ENCODE measurements around the gene DCDC2B. TPM values are rescaled to one million over a fixed set of nuclear protein-coding genes. Genes with fewer than 3 reads are reported as not detected.

The DCDC2B gene
- polyA plus RNA-seq, 1 donor: 0.54 TPM

GRCh38 chr1:32223683-32224082, 14.8 kb downstream of the DCDC2B start:
- no CpG with 5 or more reads among the region's 3 CpGs for WGBS (ENCODE audit: insufficient coverage, low lambda C conversion rate)
- Histone ChIP-seq H3K27me3 (ENCODE audit: control insufficient read depth, insufficient read depth, low read length) (no peaks in the 10 kb centered on the region), H3K27ac (ENCODE audit: low read length) (no peak overlapping the region), H3K36me3 (ENCODE audit: control insufficient read depth, insufficient read depth, low read length) (peaks cover 46% of the 10 kb centered on the region), H3K9me3 (ENCODE audit: control insufficient read depth, low read depth, low read length) (no peaks in the 10 kb centered on the region), H3K4me1 (ENCODE audit: control insufficient read depth, insufficient read depth, low read length) (peaks cover 17% of the 10 kb centered on the region), H3K4me3 (ENCODE audit: low read length) (no peak overlapping the region)
- no peak for DNase-seq

- Histone ChIP-seq H3K27me3 (ENCODE audit: control insufficient read depth, insufficient read depth, low read length) (no peaks in the 10 kb centered on the region), H3K36me3 (ENCODE audit: control insufficient read depth, insufficient read depth, low read length) (peaks cover 47% of the 10 kb centered on the region), H3K9me3 (ENCODE audit: control insufficient read depth, low read depth, low read length) (no peaks in the 10 kb centered on the region), H3K4me1 (ENCODE audit: control insufficient read depth, insufficient read depth, low read length) (peaks cover 17% of the 10 kb centered on the region), H3K4me3 (ENCODE audit: low read length) (no peak overlapping the region), H3K27ac (ENCODE audit: low read length) (no peak overlapping the region)
- no peak for DNase-seq
- no CpG with 5 or more reads among the region's 4 CpGs for WGBS (ENCODE audit: insufficient coverage, low lambda C conversion rate)
These were observed 15.4 kb downstream of the DCDC2B start for GRCh38 chr1:32224285-32224684.

GRCh38 chr1:32228771-32229170, 19.9 kb downstream of the DCDC2B start:
- DNase-seq: no peak
- Histone ChIP-seq H3K27ac (ENCODE audit: low read length) (no peak overlapping the region), H3K9me3 (ENCODE audit: control insufficient read depth, low read depth, low read length) (no peaks in the 10 kb centered on the region), H3K4me1 (ENCODE audit: control insufficient read depth, insufficient read depth, low read length) (peaks cover under 1% of the 10 kb centered on the region), H3K36me3 (ENCODE audit: control insufficient read depth, insufficient read depth, low read length) (peaks cover 61% of the 10 kb centered on the region), H3K4me3 (ENCODE audit: low read length) (no peak overlapping the region), H3K27me3 (ENCODE audit: control insufficient read depth, insufficient read depth, low read length) (no peaks in the 10 kb centered on the region)
- WGBS (ENCODE audit: insufficient coverage, low lambda C conversion rate): no CpG with 5 or more reads among the region's 3 CpGs

- Histone ChIP-seq H3K36me3 (ENCODE audit: control insufficient read depth, insufficient read depth, low read length) (peaks cover 40% of the 10 kb centered on the region), H3K9me3 (ENCODE audit: control insufficient read depth, low read depth, low read length) (no peaks in the 10 kb centered on the region), H3K27ac (ENCODE audit: low read length) (no peak overlapping the region), H3K4me1 (ENCODE audit: control insufficient read depth, insufficient read depth, low read length) (no peaks in the 10 kb centered on the region), H3K4me3 (ENCODE audit: low read length) (no peak overlapping the region), H3K27me3 (ENCODE audit: control insufficient read depth, insufficient read depth, low read length) (no peaks in the 10 kb centered on the region)
- no peak for DNase-seq
- no CpG with 5 or more reads among the region's 5 CpGs for WGBS (ENCODE audit: insufficient coverage, low lambda C conversion rate)
These were observed 23.0 kb downstream of the DCDC2B start for GRCh38 chr1:32231843-32232432.

GRCh38 chr1:32232558-32233304, 23.8 kb downstream of the DCDC2B start:
- WGBS (ENCODE audit: insufficient coverage, low lambda C conversion rate): 80% methylated on average over 2 of the region's 8 CpGs
- no peak for DNase-seq
- H3K27ac ChIP-seq (ENCODE audit: low read length): no peak overlapping the region
- H3K4me3 ChIP-seq (ENCODE audit: low read length): no peak overlapping the region
- no peaks in the 10 kb centered on the region for H3K4me1 ChIP-seq (ENCODE audit: control insufficient read depth, insufficient read depth, low read length)
- no peaks in the 10 kb centered on the region for H3K27me3 ChIP-seq (ENCODE audit: control insufficient read depth, insufficient read depth, low read length)
- no peaks in the 10 kb centered on the region for H3K9me3 ChIP-seq (ENCODE audit: control insufficient read depth, low read depth, low read length)
- peaks cover 33% of the 10 kb centered on the region for H3K36me3 ChIP-seq (ENCODE audit: control insufficient read depth, insufficient read depth, low read length)

DNA sequence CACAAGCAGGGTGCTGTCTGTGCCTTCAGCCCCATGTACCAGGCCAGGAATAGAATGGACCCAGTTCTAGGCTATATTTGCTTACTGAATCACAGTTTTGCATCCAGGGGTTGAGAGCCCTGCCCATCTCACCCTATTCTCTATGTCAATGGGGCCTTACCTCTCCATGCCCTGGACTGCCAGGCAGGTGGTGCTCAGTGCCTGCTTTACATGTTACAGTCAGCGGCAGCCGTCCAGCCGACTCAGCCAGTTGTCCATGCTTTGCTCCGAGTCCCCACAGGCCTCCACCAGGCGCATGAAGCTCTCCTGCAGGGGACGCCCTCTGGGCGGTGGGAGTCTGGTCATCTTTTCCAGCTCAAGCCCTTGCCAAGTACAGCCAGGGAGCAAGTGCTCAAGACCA, 25.9 kb downstream of the DCDC2B start:
- no peak overlapping the region for H3K27ac ChIP-seq (ENCODE audit: low read length)
- no peak for DNase-seq
- no peaks in the 10 kb centered on the region for H3K27me3 ChIP-seq (ENCODE audit: control insufficient read depth, insufficient read depth, low read length)
- peaks cover 19% of the 10 kb centered on the region for H3K36me3 ChIP-seq (ENCODE audit: control insufficient read depth, insufficient read depth, low read length)
- no peaks in the 10 kb centered on the region for H3K9me3 ChIP-seq (ENCODE audit: control insufficient read depth, low read depth, low read length)
- no peaks in the 10 kb centered on the region for H3K4me1 ChIP-seq (ENCODE audit: control insufficient read depth, insufficient read depth, low read length)
- no peak overlapping the region for H3K4me3 ChIP-seq (ENCODE audit: low read length)
- no CpG with 5 or more reads among the region's 7 CpGs for WGBS (ENCODE audit: insufficient coverage, low lambda C conversion rate)

- H3K36me3 ChIP-seq (ENCODE audit: control insufficient read depth, insufficient read depth, low read length): no peaks in the 10 kb centered on the region
- peaks cover 13% of the 10 kb centered on the region for H3K4me1 ChIP-seq (ENCODE audit: control insufficient read depth, insufficient read depth, low read length)
- H3K9me3 ChIP-seq (ENCODE audit: control insufficient read depth, low read depth, low read length): no peaks in the 10 kb centered on the region
- no peak overlapping the region for H3K27ac ChIP-seq (ENCODE audit: low read length)
- no peak for DNase-seq
- WGBS (ENCODE audit: insufficient coverage, low lambda C conversion rate): no CpG with 5 or more reads among the region's 4 CpGs
- H3K27me3 ChIP-seq (ENCODE audit: control insufficient read depth, insufficient read depth, low read length): no peaks in the 10 kb centered on the region
- no peak overlapping the region for H3K4me3 ChIP-seq (ENCODE audit: low read length)
These were observed 30.4 kb downstream of the DCDC2B start for GRCh38 chr1:32239337-32239736.

DNA sequence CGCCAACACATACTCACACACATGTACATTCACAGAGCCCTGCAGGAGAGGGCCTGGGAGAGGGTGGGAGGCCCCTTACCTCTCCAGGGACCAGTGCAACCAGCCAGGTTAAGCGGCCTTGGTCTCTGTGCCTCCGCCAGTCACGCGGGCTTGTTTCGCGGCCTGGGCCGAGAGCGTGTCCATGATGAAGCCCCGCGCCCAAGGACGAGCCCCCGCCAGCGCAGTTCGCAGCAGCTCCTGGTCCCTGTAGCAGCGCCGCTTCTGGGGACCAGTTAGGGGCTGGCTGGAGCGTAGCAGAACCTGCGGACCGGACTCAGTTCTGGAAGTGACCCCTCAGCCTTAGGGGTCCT, 30.9 kb downstream of the DCDC2B start:
- WGBS (ENCODE audit: insufficient coverage, low lambda C conversion rate): no CpG with 5 or more reads among the region's 20 CpGs
- no peaks in the 10 kb centered on the region for H3K9me3 ChIP-seq (ENCODE audit: control insufficient read depth, low read depth, low read length)
- peak overlapping the region; percentile 58 for H3K4me3 ChIP-seq (ENCODE audit: low read length)
- no peaks in the 10 kb centered on the region for H3K36me3 ChIP-seq (ENCODE audit: control insufficient read depth, insufficient read depth, low read length)
- H3K4me1 ChIP-seq (ENCODE audit: control insufficient read depth, insufficient read depth, low read length): peaks cover 13% of the 10 kb centered on the region
- H3K27me3 ChIP-seq (ENCODE audit: control insufficient read depth, insufficient read depth, low read length): no peaks in the 10 kb centered on the region
- peak overlapping the region; percentile 33 for H3K27ac ChIP-seq (ENCODE audit: low read length)
- DNase-seq: peak in 1 of 2 donors; percentile 32

- no peaks in the 10 kb centered on the region for H3K36me3 ChIP-seq (ENCODE audit: control insufficient read depth, insufficient read depth, low read length)
- H3K4me3 ChIP-seq (ENCODE audit: low read length): peak overlapping the region; percentile 58
- H3K9me3 ChIP-seq (ENCODE audit: control insufficient read depth, low read depth, low read length): no peaks in the 10 kb centered on the region
- no peaks in the 10 kb centered on the region for H3K27me3 ChIP-seq (ENCODE audit: control insufficient read depth, insufficient read depth, low read length)
- no CpG with 5 or more reads among the region's 62 CpGs for WGBS (ENCODE audit: insufficient coverage, low lambda C conversion rate)
- DNase-seq: peak in 1 of 2 donors; percentile 76
- H3K27ac ChIP-seq (ENCODE audit: low read length): peak overlapping the region; percentile 33
- peaks cover 13% of the 10 kb centered on the region for H3K4me1 ChIP-seq (ENCODE audit: control insufficient read depth, insufficient read depth, low read length)
These were observed 31.5 kb downstream of the DCDC2B start for GRCh38 chr1:32240140-32240951.

DNA sequence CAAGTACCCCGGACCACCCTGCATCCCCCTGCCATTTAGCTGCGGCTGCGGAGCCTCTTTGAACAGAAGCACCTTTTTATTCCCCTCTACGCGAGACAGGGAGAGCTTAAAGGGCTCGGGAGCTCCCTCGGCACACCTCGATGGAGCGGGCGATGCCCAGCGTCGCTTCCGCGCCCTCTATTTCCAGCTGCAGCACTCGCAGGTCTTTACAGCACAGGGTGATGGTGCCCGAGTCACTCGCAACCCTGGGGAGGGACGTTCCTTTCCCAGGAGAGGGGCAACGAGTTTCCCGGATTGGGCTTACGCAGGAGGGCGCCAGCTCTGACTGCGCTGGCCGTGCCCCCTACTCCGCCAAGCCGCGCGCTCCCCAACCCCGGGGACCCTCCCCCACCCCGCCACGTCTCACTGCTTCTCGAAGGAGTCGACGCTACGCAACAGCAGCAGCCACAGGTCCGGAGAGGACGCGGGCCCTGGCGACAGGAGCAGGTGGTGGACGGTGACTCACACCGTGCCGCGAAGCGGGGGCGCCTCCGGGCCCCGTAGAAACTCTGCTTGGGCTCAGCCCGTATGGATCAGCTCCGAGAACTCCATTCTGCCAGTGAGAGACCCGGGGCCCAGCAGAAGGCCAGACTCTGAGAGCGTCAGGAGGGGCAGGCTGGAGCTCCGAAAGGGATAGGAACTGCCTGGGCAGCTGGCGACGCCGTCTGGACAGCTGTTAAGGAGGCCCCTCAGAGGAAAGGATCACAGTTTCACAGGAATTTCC, 32.3 kb downstream of the DCDC2B start:
- DNase-seq: peak; percentile 58 to 71
- Histone ChIP-seq H3K4me3 (ENCODE audit: low read length) (peak overlapping the region; percentile 58), H3K4me1 (ENCODE audit: control insufficient read depth, insufficient read depth, low read length) (peaks cover 13% of the 10 kb centered on the region), H3K9me3 (ENCODE audit: control insufficient read depth, low read depth, low read length) (no peaks in the 10 kb centered on the region), H3K27ac (ENCODE audit: low read length) (peak overlapping the region; percentile 33), H3K36me3 (ENCODE audit: control insufficient read depth, insufficient read depth, low read length) (no peaks in the 10 kb centered on the region), H3K27me3 (ENCODE audit: control insufficient read depth, insufficient read depth, low read length) (no peaks in the 10 kb centered on the region)
- WGBS (ENCODE audit: insufficient coverage, low lambda C conversion rate): no CpG with 5 or more reads among the region's 55 CpGs

Data from large intestine (tissue), 3 donors.